ENCODE data around the gene NR1I3. TPM values are rescaled to one million over a fixed set of nuclear protein-coding genes. Genes with fewer than 3 reads are reported as not detected.

Gene NR1I3, protein sequence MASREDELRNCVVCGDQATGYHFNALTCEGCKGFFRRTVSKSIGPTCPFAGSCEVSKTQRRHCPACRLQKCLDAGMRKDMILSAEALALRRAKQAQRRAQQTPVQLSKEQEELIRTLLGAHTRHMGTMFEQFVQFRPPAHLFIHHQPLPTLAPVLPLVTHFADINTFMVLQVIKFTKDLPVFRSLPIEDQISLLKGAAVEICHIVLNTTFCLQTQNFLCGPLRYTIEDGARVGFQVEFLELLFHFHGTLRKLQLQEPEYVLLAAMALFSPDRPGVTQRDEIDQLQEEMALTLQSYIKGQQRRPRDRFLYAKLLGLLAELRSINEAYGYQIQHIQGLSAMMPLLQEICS
- total RNA-seq, result not detected

- no peak for ATAC-seq
- Mint-ChIP-seq H3K4me3 (no peak within 1 kb of the TSS), H3K36me3 (no peaks in the 10 kb centered on the region), H3K4me1 (no peaks in the 10 kb centered on the region), H3K9me3 (ENCODE audit: low read depth) (no peaks in the 10 kb centered on the region), H3K27ac (no peak within 1 kb of the TSS), H3K27me3 (peaks cover 9% of the 10 kb centered on the region)
- DNase-seq, result no peak
- CTCF ChIA-PET, result interaction anchor here (0.8 to 1.3 kb wide), 2 partner anchors 11 to 144 kb away, joined by 4 read pairs; no protein-coding TSS in a partner anchor
These were observed at the start of gene NR1I3 for GRCh38 chr1:161238039-161238473. TSS of gene NR1I3 (minus strand) at chr1:161238203. CDS start at chr1:161236565, 1,638 bp downstream.

DNA sequence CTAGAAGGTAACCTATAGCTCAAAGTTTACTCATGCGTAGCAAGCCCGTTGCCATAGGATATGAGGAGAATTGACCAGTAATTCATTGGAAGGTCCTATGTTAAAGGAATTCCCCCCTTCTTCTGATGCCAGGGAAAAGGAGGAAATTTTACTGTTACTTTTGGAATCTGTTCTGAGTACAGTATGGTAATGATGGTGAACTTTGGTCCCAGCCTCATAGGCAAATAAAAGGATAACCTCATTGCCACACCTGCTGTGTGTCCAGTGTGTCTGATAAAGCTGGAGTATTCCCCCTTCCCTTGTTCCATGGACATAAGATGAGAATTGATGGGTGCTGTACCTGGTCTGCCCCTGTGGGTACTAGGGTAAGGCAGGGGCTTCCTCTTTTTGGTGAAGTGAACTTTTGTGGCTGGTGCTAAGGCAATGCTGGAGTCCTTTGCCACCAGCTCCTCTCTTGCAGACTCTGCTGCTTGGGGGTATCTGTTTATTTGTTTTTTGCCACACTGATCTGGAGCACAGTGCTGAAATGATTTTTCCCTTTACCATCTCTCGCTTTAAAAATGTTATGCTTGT lies 49.6 kb upstream of the NR1I3 start:
- no peaks in the 10 kb centered on the region for H3K36me3 Mint-ChIP-seq
- no peak overlapping the region for H3K27ac Mint-ChIP-seq
- no peak overlapping the region for H3K4me3 Mint-ChIP-seq
- peaks cover 16% of the 10 kb centered on the region for H3K27me3 Mint-ChIP-seq
- no peaks in the 10 kb centered on the region for H3K9me3 Mint-ChIP-seq (ENCODE audit: low read depth)
- no peak for ATAC-seq
- CTCF ChIA-PET, result interaction anchor here (0.7 to 1.4 kb wide), 5 partner anchors 19 to 95 kb away, joined by 3 read pairs; partner anchors contain the start of gene PCP4L1
- H3K4me1 Mint-ChIP-seq, result peaks cover 2% of the 10 kb centered on the region
- no peak for DNase-seq

GRCh38 chr1:161285521-161285920 lies 47.5 kb upstream of the NR1I3 start:
- no peaks in the 10 kb centered on the region for H3K9me3 Mint-ChIP-seq (ENCODE audit: low read depth)
- ATAC-seq, result no peak
- no peaks in the 10 kb centered on the region for H3K4me1 Mint-ChIP-seq
- no peaks in the 10 kb centered on the region for H3K36me3 Mint-ChIP-seq
- DNase-seq, result no peak
- peaks cover 18% of the 10 kb centered on the region for H3K27me3 Mint-ChIP-seq
- no peak overlapping the region for H3K4me3 Mint-ChIP-seq
- H3K27ac Mint-ChIP-seq, result no peak overlapping the region
- CTCF ChIA-PET, result interaction anchor here (1.3 kb wide), 1 partner anchor 96 kb away, joined by 4 read pairs; no protein-coding TSS in a partner anchor

DNA sequence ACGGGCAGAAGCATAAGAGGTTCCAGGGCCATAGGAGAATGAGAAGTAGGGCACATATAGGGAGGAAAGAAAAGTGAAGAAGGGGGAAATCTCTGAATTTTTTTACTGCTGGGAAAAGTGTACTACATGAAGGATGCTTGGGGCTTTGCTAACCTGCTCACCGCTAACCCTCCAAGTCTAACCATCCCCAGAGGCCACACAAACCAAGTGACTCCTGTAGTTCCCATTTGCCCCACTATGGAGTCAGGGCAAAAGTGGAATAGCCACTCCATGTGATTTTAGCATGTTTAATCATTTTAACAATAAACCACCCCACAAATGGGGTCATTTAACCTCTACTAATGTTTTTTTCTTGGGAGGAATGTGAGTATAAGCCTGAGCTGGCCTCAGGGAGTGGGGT lies 47.1 kb upstream of the NR1I3 start:
- H3K4me1 Mint-ChIP-seq, result no peaks in the 10 kb centered on the region
- no peaks in the 10 kb centered on the region for H3K9me3 Mint-ChIP-seq (ENCODE audit: low read depth)
- no peak for DNase-seq
- CTCF ChIA-PET, result interaction anchor here (1.3 kb wide), 1 partner anchor 96 kb away, joined by 4 read pairs; no protein-coding TSS in a partner anchor
- peaks cover 18% of the 10 kb centered on the region for H3K27me3 Mint-ChIP-seq
- no peaks in the 10 kb centered on the region for H3K36me3 Mint-ChIP-seq
- ATAC-seq, result no peak
- no peak overlapping the region for H3K4me3 Mint-ChIP-seq
- H3K27ac Mint-ChIP-seq, result no peak overlapping the region

DNA sequence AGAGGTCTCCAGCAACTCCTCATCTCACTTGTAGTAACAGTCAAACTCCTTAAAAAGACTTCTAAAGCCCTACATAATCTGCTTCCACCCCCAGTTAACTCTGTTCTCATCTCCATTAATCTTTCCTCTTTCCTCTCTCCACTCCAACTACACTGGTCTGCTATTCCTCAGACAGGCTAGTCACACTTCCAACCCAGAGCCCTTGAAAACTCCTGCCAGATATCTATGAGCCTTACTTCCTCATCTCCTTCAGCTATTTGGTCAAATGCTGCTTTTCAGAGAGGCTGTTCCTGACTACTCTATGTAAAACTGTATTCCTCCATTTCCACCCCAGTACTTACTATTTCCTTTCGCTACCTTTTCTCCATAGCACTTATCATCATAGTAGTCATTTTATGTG lies 45.0 kb upstream of the NR1I3 start:
- no peaks in the 10 kb centered on the region for H3K36me3 Mint-ChIP-seq
- H3K9me3 Mint-ChIP-seq (ENCODE audit: low read depth), result no peaks in the 10 kb centered on the region
- H3K27ac Mint-ChIP-seq, result no peak overlapping the region
- H3K27me3 Mint-ChIP-seq, result peaks cover 31% of the 10 kb centered on the region
- ATAC-seq, result no peak
- no peak overlapping the region for H3K4me3 Mint-ChIP-seq
- CTCF ChIA-PET, result interaction anchor here (0.8 to 1.4 kb wide), 3 partner anchors 8 to 177 kb away, joined by 3 to 6 read pairs (median 3); partner anchors contain the start of gene SDHC
- no peak for DNase-seq
- no peaks in the 10 kb centered on the region for H3K4me1 Mint-ChIP-seq

- no peak overlapping the region for H3K4me3 Mint-ChIP-seq
- peaks cover 40% of the 10 kb centered on the region for H3K27me3 Mint-ChIP-seq
- no peaks in the 10 kb centered on the region for H3K9me3 Mint-ChIP-seq (ENCODE audit: low read depth)
- CTCF ChIA-PET, result no interaction called here
- no peak for ATAC-seq
- H3K36me3 Mint-ChIP-seq, result no peaks in the 10 kb centered on the region
- DNase-seq, result no peak
- H3K27ac Mint-ChIP-seq, result no peak overlapping the region
- no peaks in the 10 kb centered on the region for H3K4me1 Mint-ChIP-seq
These were observed 36.9 kb upstream of the NR1I3 start for GRCh38 chr1:161274874-161275273.

GRCh38 chr1:161273402-161273801 lies 35.4 kb upstream of the NR1I3 start:
- CTCF ChIA-PET, result no interaction called here
- H3K27ac Mint-ChIP-seq, result no peak overlapping the region
- ATAC-seq, result no peak

DNA sequence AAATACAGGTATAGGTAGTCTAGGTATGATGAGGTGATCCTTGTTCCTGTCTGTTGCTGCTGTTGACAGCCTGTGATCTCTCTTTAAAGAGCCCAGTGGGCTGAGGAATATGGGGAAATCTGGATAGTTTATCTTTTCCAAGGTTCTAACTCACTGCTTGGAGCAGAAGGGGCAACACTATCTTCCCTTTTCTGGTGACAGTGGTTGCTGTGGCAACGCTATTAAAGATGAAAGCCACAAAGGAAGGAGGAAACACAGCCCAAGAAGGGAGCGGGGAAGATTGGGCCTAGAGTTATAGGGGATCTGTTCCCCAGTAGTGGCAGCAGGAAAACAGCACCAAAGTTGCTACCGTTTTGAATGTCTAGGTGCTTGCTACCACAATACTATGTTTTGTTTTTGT lies 29.3 kb upstream of the NR1I3 start:
- Mint-ChIP-seq H3K27me3 (peaks cover 20% of the 10 kb centered on the region), H3K4me1 (peaks cover 3% of the 10 kb centered on the region), H3K36me3 (no peaks in the 10 kb centered on the region), H3K27ac (no peak overlapping the region), H3K9me3 (ENCODE audit: low read depth) (no peaks in the 10 kb centered on the region), H3K4me3 (no peak overlapping the region)
- CTCF ChIA-PET, result no interaction called here
- ATAC-seq (no peak), DNase-seq (no peak)

More at GRCh38 chr1:161273402-161273801, 35.4 kb upstream of the NR1I3 start:
- DNase-seq, result no peak
- Mint-ChIP-seq H3K4me1 (no peaks in the 10 kb centered on the region), H3K9me3 (ENCODE audit: low read depth) (no peaks in the 10 kb centered on the region), H3K27me3 (peaks cover 32% of the 10 kb centered on the region), H3K36me3 (no peaks in the 10 kb centered on the region), H3K4me3 (no peak overlapping the region)

- ATAC-seq (no peak), DNase-seq (no peak)
- Mint-ChIP-seq H3K4me3 (no peak overlapping the region), H3K27ac (no peak overlapping the region), H3K27me3 (peaks cover 19% of the 10 kb centered on the region), H3K9me3 (ENCODE audit: low read depth) (no peaks in the 10 kb centered on the region), H3K36me3 (no peaks in the 10 kb centered on the region), H3K4me1 (peaks cover 3% of the 10 kb centered on the region)
- CTCF ChIA-PET, result no interaction called here
These were observed 28.8 kb upstream of the NR1I3 start for GRCh38 chr1:161266836-161267235.

GRCh38 chr1:161266202-161266601 lies 28.2 kb upstream of the NR1I3 start:
- peaks cover 3% of the 10 kb centered on the region for H3K4me1 Mint-ChIP-seq
- no peaks in the 10 kb centered on the region for H3K36me3 Mint-ChIP-seq
- no peak overlapping the region for H3K27ac Mint-ChIP-seq
- H3K9me3 Mint-ChIP-seq (ENCODE audit: low read depth), result no peaks in the 10 kb centered on the region
- H3K27me3 Mint-ChIP-seq, result peaks cover 23% of the 10 kb centered on the region
- H3K4me3 Mint-ChIP-seq, result no peak overlapping the region
- DNase-seq, result no peak
- CTCF ChIA-PET, result interaction anchor here (1.0 kb wide), 1 partner anchor 18 kb away, joined by 3 read pairs; no protein-coding TSS in a partner anchor
- ATAC-seq, result no peak

GRCh38 chr1:161265305-161265704 lies 27.3 kb upstream of the NR1I3 start:
- no peak overlapping the region for H3K4me3 Mint-ChIP-seq
- ATAC-seq, result no peak
- CTCF ChIA-PET, result interaction anchor here (1.0 kb wide), 1 partner anchor 19 kb away, joined by 3 read pairs; no protein-coding TSS in a partner anchor
- no peak for DNase-seq
- peaks cover 3% of the 10 kb centered on the region for H3K4me1 Mint-ChIP-seq
- no peaks in the 10 kb centered on the region for H3K9me3 Mint-ChIP-seq (ENCODE audit: low read depth)
- H3K27ac Mint-ChIP-seq, result no peak overlapping the region
- no peaks in the 10 kb centered on the region for H3K36me3 Mint-ChIP-seq
- H3K27me3 Mint-ChIP-seq, result peaks cover 31% of the 10 kb centered on the region

DNA sequence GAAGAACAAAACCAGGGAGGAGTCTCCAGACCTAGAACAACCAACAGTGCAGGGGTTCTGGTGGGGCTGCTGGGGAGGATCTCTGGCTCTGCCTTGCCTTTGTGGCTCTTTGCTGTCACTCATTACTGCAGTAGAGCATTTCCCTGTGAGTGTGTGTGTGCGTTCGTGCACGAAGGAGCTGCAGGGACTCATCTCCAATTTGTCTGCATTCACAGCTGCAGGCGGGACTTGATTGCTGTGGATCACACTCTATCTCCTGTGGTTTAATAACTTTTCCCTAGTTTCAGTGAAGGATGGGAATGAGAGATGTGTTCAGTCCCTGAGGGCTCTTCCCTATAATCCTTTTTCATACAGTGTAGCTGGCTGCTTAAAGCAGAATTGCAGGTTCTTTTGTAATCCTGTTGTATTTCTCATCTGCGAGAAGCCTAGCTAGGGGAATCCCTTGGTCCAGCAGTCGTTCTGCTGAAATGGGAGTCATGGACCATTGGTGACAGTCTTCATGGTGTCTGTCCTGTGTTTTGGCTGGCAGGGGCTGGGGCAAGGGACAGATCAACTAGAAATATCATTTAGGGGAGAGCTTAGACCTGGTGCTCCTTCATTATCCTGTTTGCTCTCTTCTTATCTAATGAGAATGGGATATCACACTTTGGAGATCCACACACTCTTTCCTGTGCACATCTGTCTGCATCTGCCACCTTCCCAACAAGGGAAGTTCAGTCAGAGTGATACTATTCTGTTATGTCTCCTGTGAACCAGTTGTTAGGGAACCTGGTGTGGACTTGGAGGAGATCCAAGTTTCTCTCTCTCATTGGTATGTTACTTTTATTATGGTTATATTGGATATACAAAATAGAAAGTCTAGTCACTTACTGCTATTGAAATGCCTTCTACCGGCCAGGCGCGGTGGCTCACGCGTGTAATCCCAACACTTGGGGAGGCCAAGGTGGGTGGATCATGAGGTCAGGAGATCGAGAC lies 23.5 kb upstream of the NR1I3 start:
- no peak for DNase-seq
- H3K27ac Mint-ChIP-seq, result no peak overlapping the region

More for the DNA sequence above, 23.5 kb upstream of the NR1I3 start:
- Mint-ChIP-seq H3K4me1 (peaks cover 14% of the 10 kb centered on the region), H3K4me3 (no peak overlapping the region), H3K36me3 (peaks cover 8% of the 10 kb centered on the region), H3K27me3 (peaks cover 60% of the 10 kb centered on the region), H3K9me3 (ENCODE audit: low read depth) (peaks cover 13% of the 10 kb centered on the region)
- CTCF ChIA-PET, result interaction anchor here (1.1 to 3.5 kb wide), 3 partner anchors 30 to 121 kb away, joined by 3 to 23 read pairs (median 3); partner anchors contain the start of gene TOMM40L
- ATAC-seq, result no peak

Measured in activated CD8-positive, alpha-beta memory T cell treated with anti-CD3 and anti-CD28 coated beads, Interleukin-2, amount 10 ng/mL, durations not matched to agents 7 days and 5 days (primary cell).